Ramos (cell line): Measurements from ENCODE around the gene TNFRSF1A.

ENCODE experiments used
- in situ Hi-C: fragments of 300-500 bp; cut with MboI; formaldehyde crosslinking; loops from one replicate; pipeline ENCODE4 v1.14.3; 2022; ENCODE audit warnings: low sequenced_read_pairs; ENCODE audit not compliant: unreplicated experiment

Gene TNFRSF1A

GRCh38 chr12:6328045-6328779, 13.7 kb downstream of the TNFRSF1A start:
- in situ Hi-C loops: no loop called here

- in situ Hi-C loops: no loop called here
Measured at GRCh38 chr12:6327229-6328041, 14.4 kb downstream of the TNFRSF1A start.

- in situ Hi-C loops: no loop called here
Measured at GRCh38 chr12:6326316-6327228, 15.3 kb downstream of the TNFRSF1A start.

GRCh38 chr12:6324936-6325750, 16.7 kb downstream of the TNFRSF1A start:
- in situ Hi-C loops: no loop called here

GRCh38 chr12:6323995-6324711, 17.7 kb downstream of the TNFRSF1A start:
- in situ Hi-C loops: no loop called here

- in situ Hi-C loops: no loop called here
Measured at GRCh38 chr12:6323340-6323994, 18.4 kb downstream of the TNFRSF1A start.

- in situ Hi-C loops: no loop called here
Measured at GRCh38 chr12:6322969-6323339, 18.9 kb downstream of the TNFRSF1A start.

GRCh38 chr12:6322352-6322751, 19.5 kb downstream of the TNFRSF1A start:
- in situ Hi-C loops: no loop called here

- in situ Hi-C loops: no loop called here
Measured at GRCh38 chr12:6321905-6322304, 20.0 kb downstream of the TNFRSF1A start.

GRCh38 chr12:6319446-6319845, 22.4 kb downstream of the TNFRSF1A start:
- in situ Hi-C loops: no loop called here

GRCh38 chr12:6318440-6318879, 23.4 kb downstream of the TNFRSF1A start:
- in situ Hi-C loops: no loop called here

- in situ Hi-C loops: no loop called here
Measured at GRCh38 chr12:6317693-6318439, 24.0 kb downstream of the TNFRSF1A start.

GRCh38 chr12:6316921-6317692, 24.8 kb downstream of the TNFRSF1A start:
- in situ Hi-C loops: no loop called here

GRCh38 chr12:6315704-6316597, 25.9 kb downstream of the TNFRSF1A start:
- in situ Hi-C loops: no loop called here

- in situ Hi-C loops: no loop called here
Measured at GRCh38 chr12:6315184-6315583, 26.7 kb downstream of the TNFRSF1A start.

- in situ Hi-C loops: no loop called here
Measured at GRCh38 chr12:6314776-6315175, 27.1 kb downstream of the TNFRSF1A start.
